ENCODE data around the gene MYO1G.

- TF ChIP-seq GATA2 (IDR thresholded peaks at IDR 0.05; ENCODE audit: low read depth, low read length) (no peak), GATA3 (IDR thresholded peaks at IDR 0.05; ENCODE audit: low read depth, low read length) (no peak)
These were observed 60.8 kb downstream of the MYO1G start for GRCh38 chr7:44918029-44918428.

All from SH-SY5Y (cell line).